Neural progenitor cell (in vitro differentiated cells): ENCODE measurements around the gene ATG5. TPM values are rescaled to one million over a fixed set of nuclear protein-coding genes. Genes with fewer than 3 reads are reported as not detected.

ENCODE experiments used
- DNase-seq: peaks from one replicate; pipeline ENCODE4 v3.0.0-alpha.2; 2016; ENCODE audit warnings: low spot score
- H2AFZ ChIP-seq: fragments of 200-600 bp; sonication (generic); replicated peaks from 2 replicates; pipeline ENCODE4 v1.6.1; 2016; ENCODE audit warnings: antibody characterized with exemption
- H3F3A ChIP-seq: fragments of 200-600 bp; sonication (generic); 2 replicates; pipeline ENCODE4 v1.6.1; 2016; ENCODE audit warnings: antibody characterized with exemption, low read depth
- H3K27ac ChIP-seq: fragments of 200-600 bp; sonication (generic); 2 replicates; pipeline ENCODE4 v1.5.1; 2016; ENCODE audit warnings: mild to moderate bottlenecking
- H3K27me3 ChIP-seq: fragments of 200-600 bp; sonication (generic); 2 replicates; pipeline ENCODE4 v1.6.1; 2016; ENCODE audit warnings: mild to moderate bottlenecking, moderate library complexity
- H3K36me3 ChIP-seq: fragments of 200-600 bp; sonication (generic); 2 replicates; pipeline ENCODE4 v1.5.1; 2016
- H3K4me1 ChIP-seq: fragments of 200-600 bp; sonication (generic); 2 replicates; pipeline ENCODE4 v1.6.1; 2016; ENCODE audit warnings: mixed run types
- H3K4me2 ChIP-seq: fragments of 200-600 bp; sonication (generic); 2 replicates; pipeline ENCODE4 v1.6.1; 2016
- H3K4me3 ChIP-seq: fragments of 200-600 bp; sonication (generic); 2 replicates; pipeline ENCODE4 v1.5.1; 2016
- H3K79me2 ChIP-seq: fragments of 200-600 bp; sonication (generic); 2 replicates; pipeline ENCODE4 v1.6.1; 2016; ENCODE audit warnings: low read depth
- H3K9ac ChIP-seq: fragments of 200-600 bp; sonication (generic); 2 replicates; pipeline ENCODE4 v1.6.1; 2016
- H3K9me3 ChIP-seq: fragments of 200-600 bp; sonication (generic); 2 replicates; pipeline ENCODE4 v1.5.1; 2016; ENCODE audit warnings: low read depth
- H4K20me1 ChIP-seq: fragments of 200-600 bp; sonication (generic); 2 replicates; pipeline ENCODE4 v1.6.1; 2016; ENCODE audit warnings: low read depth
- H3K27ac Mint-ChIP-seq: 3 replicates; pipeline ENCODE4 v1.8.0; 2021; ENCODE audit warnings: mixed read lengths
- H3K27me3 Mint-ChIP-seq: 2 replicates; pipeline ENCODE4 v1.8.0; 2022; ENCODE audit warnings: low read depth, mild to moderate bottlenecking, inconsistent platforms, moderate library complexity, mixed read lengths; ENCODE audit not compliant: insufficient read depth
- H3K36me3 Mint-ChIP-seq: 3 replicates; pipeline ENCODE4 v1.8.0; 2021; ENCODE audit warnings: mixed read lengths
- H3K4me1 Mint-ChIP-seq: 3 replicates; pipeline ENCODE4 v1.8.0; 2021; ENCODE audit warnings: mixed read lengths
- H3K4me3 Mint-ChIP-seq: 3 replicates; pipeline ENCODE4 v1.8.0; 2021; ENCODE audit warnings: mild to moderate bottlenecking, moderate library complexity, mixed read lengths
- H3K9me3 Mint-ChIP-seq: 3 replicates; pipeline ENCODE4 v1.8.0; 2020; ENCODE audit warnings: mixed read lengths
- CTCF ChIP-seq: fragments of 200-600 bp; sonication (generic); IDR thresholded peaks from 2 replicates; pipeline ENCODE4 v1.5.1; 2017; ENCODE audit warnings: antibody characterized with exemption, mild to moderate bottlenecking
- EZH2 ChIP-seq: fragments of 200-600 bp; sonication (generic); IDR thresholded peaks from 2 replicates; pipeline ENCODE4 v1.6.1; 2017; ENCODE audit warnings: antibody characterized with exemption, mild to moderate bottlenecking, moderate library complexity
- EZH2phosphoT487 ChIP-seq: fragments of 200-600 bp; sonication (generic); IDR thresholded peaks from 2 replicates; pipeline ENCODE4 v1.6.1; 2017; ENCODE audit warnings: antibody characterized with exemption
- total RNA-seq: library from RNA; depleted of rRNA; stranded (reverse); fragments of >200 nt; gene quantifications from 2 replicates; pipeline ENCODE4 v1.2.3, GENCODE V29; 2015; ENCODE audit warnings: low replicate concordance

The ATG5 gene
- total RNA-seq, 1 donor from 2014 or later, result 45.0 TPM

GRCh38 chr6:106293116-106293515 lies 32.4 kb downstream of the ATG5 start:
- no peak for DNase-seq
- H3K36me3 ChIP-seq, result peaks cover 9% of the 10 kb centered on the region
- Mint-ChIP-seq H3K4me3 (no peak overlapping the region), H3K9me3 (peaks cover 4% of the 10 kb centered on the region), H3K27me3 (no peaks in the 10 kb centered on the region), H3K27ac (no peak overlapping the region), H3K36me3 (peaks cover 21% of the 10 kb centered on the region), H3K4me1 (no peaks in the 10 kb centered on the region)
- H3K9ac ChIP-seq, result no peak overlapping the region
- no peak overlapping the region for H3K4me2 ChIP-seq
- no peaks in the 10 kb centered on the region for H3F3A ChIP-seq
- H3K27ac ChIP-seq, result no peak overlapping the region
- H3K4me1 ChIP-seq, result no peaks in the 10 kb centered on the region
- no peaks in the 10 kb centered on the region for H4K20me1 ChIP-seq
- no peak overlapping the region for H2AFZ ChIP-seq
- no peak overlapping the region for H3K4me3 ChIP-seq
- H3K27me3 ChIP-seq, result no peaks in the 10 kb centered on the region
- peaks cover 10% of the 10 kb centered on the region for H3K79me2 ChIP-seq
- no peaks in the 10 kb centered on the region for H3K9me3 ChIP-seq
- TF ChIP-seq EZH2 (no peak), CTCF (no peak), EZH2phosphoT487 (no peak)

DNA sequence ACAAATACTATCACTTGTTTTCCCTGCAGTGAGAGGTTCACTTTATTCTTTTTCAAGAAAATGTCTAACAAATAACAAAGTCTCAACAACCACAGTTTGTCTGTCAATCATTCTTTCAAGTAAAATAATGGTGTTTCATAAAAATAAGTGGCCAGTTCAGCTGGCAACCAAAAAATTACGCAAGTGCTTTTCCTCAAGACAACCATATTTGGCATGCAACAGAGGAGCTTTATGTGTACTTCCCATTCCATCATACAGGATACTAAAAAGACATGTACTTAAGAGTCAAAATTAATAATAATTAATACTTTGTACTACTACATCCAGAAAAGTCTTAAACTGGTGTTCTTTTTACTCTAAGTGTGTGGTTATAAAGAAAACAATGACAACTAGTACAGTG lies 34.6 kb downstream of the ATG5 start:
- Mint-ChIP-seq H3K27ac (no peak overlapping the region), H3K27me3 (no peaks in the 10 kb centered on the region), H3K4me3 (no peak overlapping the region), H3K36me3 (peaks cover 23% of the 10 kb centered on the region), H3K9me3 (peaks cover 4% of the 10 kb centered on the region), H3K4me1 (peaks cover 3% of the 10 kb centered on the region)
- H3K27ac ChIP-seq, result no peak overlapping the region
- H3K27me3 ChIP-seq, result no peaks in the 10 kb centered on the region
- H3K79me2 ChIP-seq, result peaks cover 19% of the 10 kb centered on the region
- no peak overlapping the region for H3K9ac ChIP-seq
- no peaks in the 10 kb centered on the region for H3F3A ChIP-seq
- no peaks in the 10 kb centered on the region for H4K20me1 ChIP-seq
- H3K4me3 ChIP-seq, result no peak overlapping the region
- TF ChIP-seq EZH2 (no peak), EZH2phosphoT487 (no peak), CTCF (no peak)
- H3K4me1 ChIP-seq, result no peaks in the 10 kb centered on the region
- DNase-seq, result no peak
- H3K9me3 ChIP-seq, result no peaks in the 10 kb centered on the region
- H3K36me3 ChIP-seq, result peaks cover 9% of the 10 kb centered on the region
- no peak overlapping the region for H3K4me2 ChIP-seq
- no peak overlapping the region for H2AFZ ChIP-seq

DNA sequence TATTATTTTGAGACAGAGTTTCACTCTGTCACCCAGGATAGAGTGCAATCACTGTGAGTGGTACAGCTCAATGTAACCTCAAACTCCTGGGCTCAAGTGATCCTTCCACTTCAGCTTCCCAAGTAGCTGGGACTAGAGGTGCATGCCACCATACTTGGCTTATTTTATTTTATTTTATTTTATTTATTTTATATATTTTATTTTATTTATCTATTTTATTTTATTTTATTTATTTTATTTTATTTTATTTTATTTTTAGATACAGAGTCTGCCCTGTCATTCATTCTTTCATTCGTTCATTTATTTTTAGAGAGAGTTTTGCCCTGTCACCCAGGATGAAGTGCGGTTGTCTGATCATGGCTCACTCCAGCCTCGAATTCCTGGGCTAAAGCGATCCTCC lies 35.5 kb downstream of the ATG5 start:
- peaks cover 25% of the 10 kb centered on the region for H3K36me3 Mint-ChIP-seq
- Histone ChIP-seq H3K4me3 (no peak overlapping the region), H3K9me3 (no peaks in the 10 kb centered on the region), H2AFZ (no peak overlapping the region), H3K4me1 (no peaks in the 10 kb centered on the region), H3K27ac (no peak overlapping the region), H3K9ac (no peak overlapping the region), H3K27me3 (no peaks in the 10 kb centered on the region), H3K79me2 (peaks cover 22% of the 10 kb centered on the region), H3K4me2 (no peak overlapping the region), H4K20me1 (no peaks in the 10 kb centered on the region), H3F3A (no peaks in the 10 kb centered on the region), H3K36me3 (peaks cover 9% of the 10 kb centered on the region)
- no peak overlapping the region for H3K27ac Mint-ChIP-seq
- H3K4me3 Mint-ChIP-seq, result no peak overlapping the region
- H3K27me3 Mint-ChIP-seq, result no peaks in the 10 kb centered on the region
- H3K9me3 Mint-ChIP-seq, result peaks cover 4% of the 10 kb centered on the region
- peaks cover 3% of the 10 kb centered on the region for H3K4me1 Mint-ChIP-seq
- no peak for DNase-seq
- TF ChIP-seq EZH2phosphoT487 (no peak), EZH2 (no peak), CTCF (no peak)

DNA sequence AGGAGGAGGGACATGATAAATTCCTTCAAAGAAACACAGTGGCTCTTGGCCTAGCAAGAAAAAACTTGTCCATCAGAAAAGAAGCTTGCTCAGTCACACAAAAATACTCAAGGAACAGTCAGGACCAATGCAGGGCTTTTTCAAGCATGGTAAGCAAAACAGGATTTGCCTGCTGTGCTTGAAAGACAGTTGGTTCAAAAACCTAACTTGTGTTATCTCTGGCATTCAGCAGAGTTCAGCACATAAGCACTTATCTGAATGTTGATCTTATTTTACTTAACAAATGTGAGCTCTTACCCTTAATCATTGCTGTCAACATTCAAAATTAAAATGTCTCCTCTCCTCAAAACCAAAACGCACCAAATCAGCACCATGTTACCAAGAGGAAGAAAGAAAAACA lies 38.3 kb downstream of the ATG5 start:
- Histone ChIP-seq H3K27ac (no peak overlapping the region), H3K36me3 (peaks cover 2% of the 10 kb centered on the region), H3K9ac (no peak overlapping the region), H4K20me1 (no peaks in the 10 kb centered on the region), H2AFZ (no peak overlapping the region), H3K4me1 (no peaks in the 10 kb centered on the region), H3K27me3 (no peaks in the 10 kb centered on the region), H3K4me2 (no peak overlapping the region), H3K79me2 (peaks cover 30% of the 10 kb centered on the region), H3K9me3 (no peaks in the 10 kb centered on the region), H3F3A (no peaks in the 10 kb centered on the region), H3K4me3 (no peak overlapping the region)
- Mint-ChIP-seq H3K4me1 (peaks cover 3% of the 10 kb centered on the region), H3K4me3 (no peak overlapping the region), H3K27me3 (no peaks in the 10 kb centered on the region), H3K9me3 (peaks cover 4% of the 10 kb centered on the region), H3K36me3 (peaks cover 19% of the 10 kb centered on the region), H3K27ac (no peak overlapping the region)
- DNase-seq, result no peak
- TF ChIP-seq EZH2, result no peak
- TF ChIP-seq EZH2phosphoT487, result no peak
- TF ChIP-seq CTCF, result no peak
